Bronchial epithelial cell (primary cell): Measurements from ENCODE around the gene ALOX12B. TPM values are rescaled to one million over a fixed set of nuclear protein-coding genes. Genes with fewer than 3 reads are reported as not detected.

Experiments
- DNase-seq: peaks from one replicate; pipeline ENCODE4 v3.0.0-alpha.2; 2010; ENCODE audit warnings: low read depth
- FAIRE-seq: peaks from 2 replicates; lab custom pipeline; 2011; peaks lifted over from hg19 to GRCh38; lab: Jason Lieb, UNC
- H3K27me3 ChIP-seq: 2 replicates; pipeline ENCODE4 v1.5.1; 2011; ENCODE audit warnings: low read length; ENCODE audit not compliant: control insufficient read depth, insufficient read depth
- H3K36me3 ChIP-seq: 2 replicates; pipeline ENCODE4 v1.5.1; 2011; ENCODE audit warnings: low read length; ENCODE audit not compliant: control insufficient read depth, insufficient read depth
- H3K4me3 ChIP-seq: 2 replicates; pipeline ENCODE4 v1.5.1; 2011; ENCODE audit warnings: mild to moderate bottlenecking, low read depth, low read length, control low read depth
- CTCF ChIP-seq: IDR thresholded peaks from 2 replicates; pipeline ENCODE4 v1.5.1; 2011; ENCODE audit warnings: mild to moderate bottlenecking, moderate library complexity, low read length, control low read depth, inconsistent platforms; ENCODE audit not compliant: insufficient read depth, severe bottlenecking
- total RNA-seq: library from RNA; depleted of rRNA; stranded (reverse); fragments of >200 nt; gene quantifications from 2 replicates; pipeline ENCODE4 v1.2.1, GENCODE V29; 2014

ALOX12B gene
- total RNA-seq, 1 donor from 2014 or later = 0.26 TPM

GRCh38 chr17:8104911-8105310 lies 17.4 kb upstream of the ALOX12B start:
- TF ChIP-seq CTCF = no peak
- DNase-seq = no peak
- Histone ChIP-seq H3K36me3 (no peaks in the 10 kb centered on the region), H3K4me3 (no peak overlapping the region), H3K27me3 (no peaks in the 10 kb centered on the region)
- no peak for FAIRE-seq

DNA sequence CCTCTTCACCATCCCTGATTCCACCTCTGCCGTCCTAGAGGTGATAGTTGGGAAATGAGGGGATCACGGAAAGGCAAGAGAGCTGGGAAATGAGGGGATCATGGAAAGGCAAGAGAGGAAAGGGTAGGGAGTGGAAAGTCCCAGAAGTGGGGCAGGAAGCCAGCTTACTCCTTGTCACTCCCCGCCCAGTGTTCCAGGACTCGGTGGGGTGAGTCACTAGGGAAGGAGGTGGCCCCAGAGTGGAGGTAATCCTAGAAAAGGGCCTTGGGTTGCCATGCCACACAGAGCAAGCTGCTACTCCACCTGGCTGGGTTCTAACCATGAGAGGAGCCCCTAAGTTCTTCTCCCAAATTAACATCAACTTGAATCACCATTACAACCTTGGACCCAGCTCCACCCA lies 16.0 kb upstream of the ALOX12B start:
- H3K4me3 ChIP-seq = no peak overlapping the region
- no peaks in the 10 kb centered on the region for H3K27me3 ChIP-seq
- DNase-seq = peak; percentile 79
- no peaks in the 10 kb centered on the region for H3K36me3 ChIP-seq
- FAIRE-seq = no peak
- no peak for TF ChIP-seq CTCF

DNA sequence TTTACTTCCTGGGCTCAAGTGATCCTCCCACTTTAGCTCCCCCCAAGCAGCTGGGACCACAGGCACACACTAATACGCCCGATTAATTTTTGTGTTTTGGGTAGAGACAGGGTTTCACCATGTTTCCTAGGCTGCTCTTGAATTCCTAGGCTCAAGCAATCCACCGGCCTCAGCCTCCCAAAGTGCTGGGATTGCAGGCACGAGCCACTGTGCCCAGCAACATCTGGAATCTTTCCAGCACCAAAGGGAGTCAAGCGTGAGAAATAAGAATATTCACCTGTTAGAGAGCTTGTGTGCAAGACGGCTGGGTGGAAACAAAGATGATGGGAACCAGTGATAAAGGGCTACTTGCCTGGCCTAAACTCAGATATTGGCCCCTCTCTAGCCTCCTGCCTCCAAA lies 14.2 kb upstream of the ALOX12B start:
- DNase-seq = no peak

GRCh38 chr17:8100763-8101162 lies 13.2 kb upstream of the ALOX12B start:
- DNase-seq (no peak), FAIRE-seq (no peak)
- no peak for TF ChIP-seq CTCF
- H3K36me3 ChIP-seq = peaks cover 1% of the 10 kb centered on the region
- H3K4me3 ChIP-seq = no peak overlapping the region
- H3K27me3 ChIP-seq = no peaks in the 10 kb centered on the region

More for the DNA sequence above, 14.2 kb upstream of the ALOX12B start:
- Histone ChIP-seq H3K36me3 (no peaks in the 10 kb centered on the region), H3K27me3 (no peaks in the 10 kb centered on the region), H3K4me3 (no peak overlapping the region)
- no peak for TF ChIP-seq CTCF
- no peak for FAIRE-seq

GRCh38 chr17:8100111-8100510 lies 12.6 kb upstream of the ALOX12B start:
- no peak for TF ChIP-seq CTCF
- Histone ChIP-seq H3K4me3 (no peak overlapping the region), H3K27me3 (no peaks in the 10 kb centered on the region), H3K36me3 (peaks cover 1% of the 10 kb centered on the region)
- FAIRE-seq (no peak), DNase-seq (no peak)

DNA sequence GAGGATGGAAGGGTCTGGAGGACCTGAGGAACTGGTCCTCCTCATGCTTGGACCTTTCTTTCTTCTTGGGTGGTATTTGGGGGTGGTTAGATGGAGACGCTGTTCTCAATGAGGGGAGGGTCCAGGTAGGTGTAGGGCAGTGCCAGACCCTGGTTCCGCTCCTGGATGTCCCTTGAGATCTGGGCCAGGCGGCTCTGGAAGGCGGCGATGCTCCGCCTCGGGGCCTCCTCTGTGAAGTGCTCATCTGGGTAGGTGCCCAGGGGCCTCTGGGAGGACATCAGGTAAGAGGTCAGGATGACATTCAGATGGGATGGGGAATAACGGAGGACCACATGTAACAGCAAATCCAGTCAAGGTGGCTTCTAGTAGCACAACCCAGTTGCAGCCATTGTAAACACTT lies 9.0 kb upstream of the ALOX12B start:
- no peak for DNase-seq
- no peak for FAIRE-seq
- Histone ChIP-seq H3K27me3 (no peaks in the 10 kb centered on the region), H3K4me3 (no peak overlapping the region), H3K36me3 (peaks cover 1% of the 10 kb centered on the region)
- TF ChIP-seq CTCF = no peak
